Measurements from ENCODE around the gene RBM19.

RBM19 gene

GRCh38 chr12:113961921-113962710, 4.0 kb downstream of the RBM19 start:
- no peak overlapping the region for H3K4me3 ChIP-seq (ENCODE audit: low read length)
- DNase-seq (ENCODE audit: low read depth, low spot score): no peak

- no peak for DNase-seq (ENCODE audit: low read depth, low spot score)
- no peak overlapping the region for H3K4me3 ChIP-seq (ENCODE audit: low read length)
Observed at GRCh38 chr12:113960030-113960429, 6.1 kb downstream of the RBM19 start.

- no peak for DNase-seq (ENCODE audit: low read depth, low spot score)
Observed at GRCh38 chr12:113959096-113959495, 7.0 kb downstream of the RBM19 start.

GRCh38 chr12:113958108-113958507, 8.0 kb downstream of the RBM19 start:
- DNase-seq (ENCODE audit: low read depth, low spot score): no peak

More at GRCh38 chr12:113959096-113959495, 7.0 kb downstream of the RBM19 start:
- H3K4me3 ChIP-seq (ENCODE audit: low read length): no peak overlapping the region

GRCh38 chr12:113957627-113958026, 8.5 kb downstream of the RBM19 start:
- no peak overlapping the region for H3K4me3 ChIP-seq (ENCODE audit: low read length)
- no peak for DNase-seq (ENCODE audit: low read depth, low spot score)

More at GRCh38 chr12:113958108-113958507, 8.0 kb downstream of the RBM19 start:
- H3K4me3 ChIP-seq (ENCODE audit: low read length): no peak overlapping the region

GRCh38 chr12:113955109-113955970, 10.8 kb downstream of the RBM19 start:
- no peak overlapping the region for H3K4me3 ChIP-seq (ENCODE audit: low read length)
- DNase-seq (ENCODE audit: low read depth, low spot score): no peak

- no peak overlapping the region for H3K4me3 ChIP-seq (ENCODE audit: low read length)
- DNase-seq (ENCODE audit: low read depth, low spot score): no peak
Observed at GRCh38 chr12:113954547-113954946, 11.6 kb downstream of the RBM19 start.

GRCh38 chr12:113950873-113951272, 15.3 kb downstream of the RBM19 start:
- DNase-seq (ENCODE audit: low read depth, low spot score): no peak

GRCh38 chr12:113949321-113950305, 16.5 kb downstream of the RBM19 start:
- DNase-seq (ENCODE audit: low read depth, low spot score): no peak
- no peak overlapping the region for H3K4me3 ChIP-seq (ENCODE audit: low read length)

More at GRCh38 chr12:113950873-113951272, 15.3 kb downstream of the RBM19 start:
- H3K4me3 ChIP-seq (ENCODE audit: low read length): no peak overlapping the region

GRCh38 chr12:113948151-113948914, 17.8 kb downstream of the RBM19 start:
- H3K4me3 ChIP-seq (ENCODE audit: low read length): no peak overlapping the region
- DNase-seq (ENCODE audit: low read depth, low spot score): no peak

GRCh38 chr12:113946175-113946574, 19.9 kb downstream of the RBM19 start:
- no peak for DNase-seq (ENCODE audit: low read depth, low spot score)
- H3K4me3 ChIP-seq (ENCODE audit: low read length): no peak overlapping the region

GRCh38 chr12:113945174-113946173, 20.7 kb downstream of the RBM19 start:
- H3K4me3 ChIP-seq (ENCODE audit: low read length): no peak overlapping the region
- DNase-seq (ENCODE audit: low read depth, low spot score): no peak

GRCh38 chr12:113942209-113942608, 23.9 kb downstream of the RBM19 start:
- no peak for DNase-seq (ENCODE audit: low read depth, low spot score)

GRCh38 chr12:113941208-113941486, 25.0 kb downstream of the RBM19 start:
- DNase-seq (ENCODE audit: low read depth, low spot score): no peak
- no peak overlapping the region for H3K4me3 ChIP-seq (ENCODE audit: low read length)

More at GRCh38 chr12:113942209-113942608, 23.9 kb downstream of the RBM19 start:
- no peak overlapping the region for H3K4me3 ChIP-seq (ENCODE audit: low read length)

GRCh38 chr12:113940357-113941207, 25.5 kb downstream of the RBM19 start:
- H3K4me3 ChIP-seq (ENCODE audit: low read length): no peak overlapping the region
- DNase-seq (ENCODE audit: low read depth, low spot score): no peak

- no peak overlapping the region for H3K4me3 ChIP-seq (ENCODE audit: low read length)
- DNase-seq (ENCODE audit: low read depth, low spot score): no peak
Observed at GRCh38 chr12:113939867-113940266, 26.3 kb downstream of the RBM19 start.

Data from Jurkat, Clone E6-1 (cell line).